ENCODE data around the gene DALRD3.

GRCh38 chr3:49020330-49021212 lies 2.2 kb upstream of the DALRD3 start:
- TF ChIP-seq CTCF (IDR thresholded peaks at IDR 0.05) (no peak), ZFX (IDR thresholded peaks at IDR 0.05; ENCODE audit: borderline replicate concordance) (no peak)
